GM23248 (cell line): ENCODE measurements around the gene CENATAC. TPM values are rescaled to one million over a fixed set of nuclear protein-coding genes. Genes with fewer than 3 reads are reported as not detected.

Experiments
- DNase-seq: peaks from one replicate; pipeline ENCODE4 v3.0.0-alpha.2; 2015
- H2AFZ ChIP-seq: fragments of 200-600 bp; sonication (generic); 2 replicates; pipeline ENCODE4 v1.6.1; 2016; ENCODE audit warnings: antibody characterized with exemption
- H3F3A ChIP-seq: fragments of 200-600 bp; sonication (generic); 2 replicates; pipeline ENCODE4 v1.6.1; 2016; ENCODE audit warnings: mild to moderate bottlenecking, antibody characterized with exemption, mixed run types; ENCODE audit not compliant: insufficient read depth
- H3K27ac ChIP-seq: fragments of 200-600 bp; sonication (generic); 2 replicates; pipeline ENCODE4 v1.5.1; 2016; ENCODE audit warnings: mild to moderate bottlenecking
- H3K27me3 ChIP-seq: fragments of 200-600 bp; sonication (generic); replicated peaks from 2 replicates; pipeline ENCODE4 v1.6.1; 2016; ENCODE audit warnings: mild to moderate bottlenecking; ENCODE audit not compliant: insufficient read depth
- H3K36me3 ChIP-seq: fragments of 200-600 bp; sonication (generic); 2 replicates; pipeline ENCODE4 v1.6.1; 2016; ENCODE audit warnings: low read depth, mild to moderate bottlenecking
- H3K4me1 ChIP-seq: fragments of 200-600 bp; sonication (generic); 2 replicates; pipeline ENCODE4 v1.6.1; 2016; ENCODE audit warnings: mild to moderate bottlenecking; ENCODE audit not compliant: insufficient read depth
- H3K4me2 ChIP-seq: fragments of 200-600 bp; sonication (generic); one replicate; pipeline ENCODE4 v1.6.1; 2016; ENCODE audit warnings: mild to moderate bottlenecking; ENCODE audit not compliant: unreplicated experiment
- H3K4me3 ChIP-seq: fragments of 200-600 bp; sonication (generic); 2 replicates; pipeline ENCODE4 v1.5.1; 2016; ENCODE audit warnings: mild to moderate bottlenecking
- H3K79me2 ChIP-seq: fragments of 200-600 bp; sonication (generic); 2 replicates; pipeline ENCODE4 v1.6.1; 2016; ENCODE audit warnings: mild to moderate bottlenecking; ENCODE audit not compliant: insufficient read depth
- H3K9ac ChIP-seq: fragments of 200-600 bp; sonication (generic); 2 replicates; pipeline ENCODE4 v1.6.1; 2016; ENCODE audit warnings: mild to moderate bottlenecking
- H3K9me2 ChIP-seq: fragments of 200-600 bp; sonication (generic); 2 replicates; pipeline ENCODE4 v1.6.1; 2016; ENCODE audit warnings: mixed run types, mild to moderate bottlenecking, moderate library complexity; ENCODE audit not compliant: insufficient read depth
- H3K9me3 ChIP-seq: fragments of 200-600 bp; sonication (generic); one replicate; pipeline ENCODE4 v1.6.1; 2017; ENCODE audit warnings: low read depth
- H4K20me1 ChIP-seq: fragments of 200-600 bp; sonication (generic); 2 replicates; pipeline ENCODE4 v1.6.0; 2016; ENCODE audit not compliant: insufficient read depth
- EZH2 ChIP-seq: fragments of 200-600 bp; sonication (generic); IDR thresholded peaks from 2 replicates; pipeline ENCODE4 v1.6.1; 2018; ENCODE audit warnings: antibody characterized with exemption, mild to moderate bottlenecking; ENCODE audit not compliant: insufficient read depth, poor library complexity, severe bottlenecking
- EZH2phosphoT487 ChIP-seq: fragments of 200-600 bp; sonication (generic); IDR thresholded peaks from 2 replicates; pipeline ENCODE4 v1.6.1; 2018; ENCODE audit warnings: antibody characterized with exemption, moderate library complexity, mild to moderate bottlenecking, low read depth; ENCODE audit not compliant: insufficient read depth
- WGBS, 2 experiments: methylation state at CpG; one replicate each; pipeline ENCODE4 v1.1.6; 2015 to 2017; ENCODE audit warnings: low lambda C conversion rate in 2 of 2, low coverage in 1 of 2; ENCODE audit errors: missing lambda C conversion rate in 2 of 2; 5-methylcytosine and 5-hydroxymethylcytosine counted together
- in situ Hi-C: fragments of 300-500 bp; cut with MboI; formaldehyde crosslinking; loops from 2 replicates; pipeline ENCODE4 v1.15.0; 2020
- polyA plus RNA-seq: library from polyadenylated mRNA; unstranded; fragments of >200 nt; fragmentation: Nextera tagmentation; extraction: Ambion mirVana; gene quantifications from 2 replicates; pipeline ENCODE4 v1.2.1, GENCODE V29; 2016
- total RNA-seq: library from RNA; depleted of rRNA; stranded (reverse); fragments of >200 nt; shearing (Covaris generic); gene quantifications from 2 replicates; pipeline ENCODE4 v1.2.3, GENCODE V29; 2014

Gene CENATAC
- total and polyA plus RNA-seq, 2 experiments from 2014 or later = 13.1 to 15.3 TPM

DNA sequence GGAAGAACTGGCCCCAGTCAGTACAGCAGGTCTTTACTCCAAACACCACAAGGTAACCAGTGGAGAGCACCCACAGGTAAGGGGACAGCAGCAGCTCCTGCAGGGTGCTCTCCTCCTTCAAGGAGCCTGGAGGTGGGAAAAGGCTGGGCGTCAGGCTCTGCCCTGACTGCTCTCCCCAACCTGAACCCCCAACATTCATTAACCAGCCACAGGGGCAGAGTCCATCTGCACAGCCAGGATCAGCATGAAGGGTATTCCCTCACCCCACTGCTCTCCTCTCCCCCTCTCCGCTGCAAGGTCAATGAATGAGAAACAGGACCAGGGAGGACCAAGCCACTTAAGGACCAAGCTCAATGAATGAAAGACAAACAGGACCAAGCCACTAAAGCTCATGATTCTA, 29.0 kb downstream of the CENATAC start:
- TF ChIP-seq EZH2phosphoT487 = no peak
- no peak for TF ChIP-seq EZH2
- Histone ChIP-seq H3K4me1 (peaks cover 6% of the 10 kb centered on the region; the same call in 1 of the 2 replicates), H4K20me1 (no peaks in the 10 kb centered on the region), H3K9me3 (no peaks in the 10 kb centered on the region), H3K9ac (no peak overlapping the region), H3K27me3 (no peaks in the 10 kb centered on the region), H3K79me2 (peaks cover 16% of the 10 kb centered on the region), H3K27ac (no peak overlapping the region), H3K4me3 (no peak overlapping the region), H3K9me2 (no peaks in the 10 kb centered on the region), H3K4me2 (no peak overlapping the region), H3F3A (peaks cover 4% of the 10 kb centered on the region; the same call in 1 of the 2 replicates), H2AFZ (no peak overlapping the region), H3K36me3 (peaks cover 7% of the 10 kb centered on the region)
- DNase-seq = no peak
- in situ Hi-C loops = no loop called here
- whole genome bisulfite sequencing, 2 experiments = 87 to 98% methylated on average over 2 of the region's 2 CpGs

DNA sequence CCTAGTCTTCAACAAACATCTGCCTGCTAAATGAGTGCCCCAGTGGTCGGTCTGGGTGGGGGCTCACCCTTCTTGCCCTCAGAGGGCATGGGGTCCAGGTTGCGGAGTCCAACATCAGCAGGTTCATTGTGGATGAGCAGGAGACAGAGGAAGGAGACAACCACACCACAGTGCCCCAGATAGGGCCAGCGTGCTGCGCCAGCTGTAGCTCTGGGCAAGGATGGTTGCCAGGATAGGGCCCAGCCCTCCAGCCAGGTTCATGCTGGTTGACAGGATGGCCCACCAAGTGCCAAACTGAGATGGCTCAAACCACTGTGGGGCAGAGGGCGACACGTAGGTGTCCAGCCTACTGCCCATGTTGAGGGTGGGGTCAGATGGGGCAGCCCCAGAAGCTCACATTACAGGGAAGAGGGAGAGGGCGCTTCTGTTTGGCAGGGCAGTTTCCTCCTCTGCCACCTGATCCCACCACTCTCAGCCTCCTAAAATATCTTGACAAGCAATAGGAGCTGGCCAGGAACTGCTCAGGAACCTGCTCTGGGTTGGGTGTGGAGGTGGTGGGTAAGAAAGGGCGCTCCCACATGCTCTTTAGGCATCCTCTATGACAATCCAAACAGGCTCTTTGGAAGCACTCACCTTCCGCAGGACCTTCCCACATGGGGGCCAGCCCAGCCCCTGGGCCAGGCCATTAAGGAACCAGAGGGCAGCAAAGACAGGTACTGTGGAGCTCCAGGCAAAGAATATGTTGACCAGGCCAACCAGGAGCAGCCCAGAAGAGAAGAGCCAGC, 29.8 kb downstream of the CENATAC start:
- H3K36me3 ChIP-seq = peaks cover 7% of the 10 kb centered on the region; the same call in 1 of the 2 replicates
- in situ Hi-C loops = no loop called here
- H3K79me2 ChIP-seq = peaks cover 8% of the 10 kb centered on the region
- H2AFZ ChIP-seq = no peak overlapping the region
- TF ChIP-seq EZH2phosphoT487 (no peak), EZH2 (no peak)
- no peak overlapping the region for H3K4me2 ChIP-seq
- H3K9me3 ChIP-seq = no peaks in the 10 kb centered on the region
- peaks cover 4% of the 10 kb centered on the region; the same call in 1 of the 2 replicates for H3F3A ChIP-seq
- 79 to 91% methylated on average over 9 of the region's 9 CpGs for WGBS, 2 experiments
- H3K4me1 ChIP-seq = peaks cover 6% of the 10 kb centered on the region; the same call in 1 of the 2 replicates
- no peaks in the 10 kb centered on the region for H3K27me3 ChIP-seq
- H3K27ac ChIP-seq = no peak overlapping the region
- no peaks in the 10 kb centered on the region for H4K20me1 ChIP-seq
- H3K9me2 ChIP-seq = no peaks in the 10 kb centered on the region
- no peak for DNase-seq
- no peak overlapping the region for H3K4me3 ChIP-seq
- H3K9ac ChIP-seq = no peak overlapping the region

DNA sequence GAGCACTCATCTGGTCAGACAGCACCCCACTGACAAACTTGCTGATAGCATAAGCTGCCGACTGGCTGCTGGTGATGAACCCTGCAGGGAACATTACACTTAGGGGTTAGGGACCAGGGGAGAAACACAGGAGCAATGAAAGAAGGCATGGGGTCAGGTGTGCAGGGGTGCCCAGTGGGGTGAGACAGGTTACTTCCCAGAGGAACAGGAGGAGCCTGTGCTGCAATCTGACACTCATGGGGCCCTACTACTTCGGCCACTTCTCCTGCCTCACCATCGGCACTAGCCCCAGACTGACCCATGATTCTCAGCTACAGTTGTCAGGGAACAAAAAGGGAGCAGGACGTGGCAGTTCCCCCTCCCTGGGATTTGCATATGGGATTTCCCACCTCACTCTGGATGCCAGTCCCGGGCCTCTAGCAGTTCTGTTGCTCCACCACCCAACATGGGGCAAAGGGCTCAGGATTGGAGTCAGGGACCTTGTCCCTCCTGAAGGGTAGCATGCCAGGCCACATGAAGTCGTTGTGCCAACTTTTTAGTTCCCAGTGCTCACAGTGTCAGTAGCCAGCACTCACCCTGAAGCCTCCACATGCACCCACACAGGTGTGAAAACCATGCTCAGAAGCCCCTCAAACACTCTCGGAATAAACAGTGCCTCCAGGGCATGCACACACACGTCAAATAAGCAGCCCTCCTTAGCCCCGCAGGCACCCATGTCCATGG, 30.6 kb downstream of the CENATAC start:
- H3K79me2 ChIP-seq = peaks cover under 1% of the 10 kb centered on the region; the same call in 1 of the 2 replicates
- H2AFZ ChIP-seq = no peak overlapping the region
- H3K9ac ChIP-seq = no peak overlapping the region
- no peak overlapping the region for H3K27ac ChIP-seq
- WGBS, 2 experiments = 82 to 86% methylated on average over 9 of the region's 9 CpGs
- no peaks in the 10 kb centered on the region for H4K20me1 ChIP-seq
- no peaks in the 10 kb centered on the region for H3K9me3 ChIP-seq
- H3K9me2 ChIP-seq = no peaks in the 10 kb centered on the region
- DNase-seq = no peak
- no peak for TF ChIP-seq EZH2
- TF ChIP-seq EZH2phosphoT487 = no peak
- H3K4me2 ChIP-seq = no peak overlapping the region
- peaks cover 6% of the 10 kb centered on the region; the same call in 1 of the 2 replicates for H3K4me1 ChIP-seq
- no peaks in the 10 kb centered on the region for H3K27me3 ChIP-seq
- peaks cover 4% of the 10 kb centered on the region; the same call in 1 of the 2 replicates for H3F3A ChIP-seq
- H3K4me3 ChIP-seq = no peak overlapping the region
- H3K36me3 ChIP-seq = peaks cover 1% of the 10 kb centered on the region; the same call in 1 of the 2 replicates
- in situ Hi-C loops = no loop called here

DNA sequence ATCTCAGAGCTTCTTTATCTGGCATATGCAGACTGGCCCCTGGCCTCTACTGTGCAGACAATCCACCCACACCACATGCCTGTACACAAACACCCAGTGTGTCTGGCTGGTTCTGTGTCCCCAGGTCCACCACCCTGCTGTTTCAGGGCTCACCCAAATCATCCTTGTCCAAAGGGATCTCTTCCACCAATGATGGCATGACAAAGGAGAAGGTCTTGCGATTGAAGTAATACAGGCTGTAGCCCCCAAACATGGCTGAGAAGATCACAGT, 31.1 kb downstream of the CENATAC start:
- Histone ChIP-seq H3K4me1 (peaks cover 6% of the 10 kb centered on the region; the same call in 1 of the 2 replicates), H3K9me2 (no peaks in the 10 kb centered on the region), H3K27me3 (no peaks in the 10 kb centered on the region), H3K27ac (no peak overlapping the region), H3K9ac (no peak overlapping the region), H4K20me1 (no peaks in the 10 kb centered on the region), H2AFZ (no peak overlapping the region), H3K79me2 (no peaks in the 10 kb centered on the region), H3K36me3 (no peaks in the 10 kb centered on the region), H3K9me3 (no peaks in the 10 kb centered on the region), H3F3A (peaks cover 1% of the 10 kb centered on the region; the same call in 1 of the 2 replicates), H3K4me3 (no peak overlapping the region), H3K4me2 (no peak overlapping the region)
- TF ChIP-seq EZH2phosphoT487 (no peak), EZH2 (no peak)
- DNase-seq = no peak
- in situ Hi-C loops = no loop called here
- 94 to 100% methylated on average over 1 of the region's 1 CpG for WGBS, 2 experiments
